CD4-positive, alpha-beta T cell (primary cell): ENCODE data around the gene CNTD1. TPM values are rescaled to one million over a fixed set of nuclear protein-coding genes. Genes with fewer than 3 reads are reported as not detected.

Source experiments
- ATAC-seq: fragments of 200-7000 bp; cut with Tn5 transposase; one replicate; pipeline ENCODE4 v1.10.0; 2022; ENCODE audit warnings: mild to moderate bottlenecking; ENCODE audit not compliant: poor library complexity
- CTCF ChIA-PET: fragments of 350-600 bp; sonication (Branson Sonifier 250); formaldehyde crosslinking; loops from one replicate; lab custom pipeline; 2021; ENCODE audit warnings: antibody characterized with exemption, inconsistent platforms; lab: Charles Lee
- POLR2A ChIA-PET: fragments of 350-600 bp; sonication (Branson Sonifier 250); formaldehyde crosslinking; loops from one replicate; lab custom pipeline; 2021; ENCODE audit warnings: antibody characterized with exemption, inconsistent platforms; lab: Charles Lee
- DNase-seq, 14 experiments: peaks; one replicate each; pipeline ENCODE4 v3.0.0-alpha.2; 2013 to 2020; ENCODE audit warnings: mixed read lengths in 2 of 14
- H3K27ac ChIP-seq, 2 donors: one replicate each; pipeline versions ENCODE4 v1.5.1 to v1.7.0; 2013; ENCODE audit warnings: low read length in 2 of 2, low read depth in 1 of 2, mild to moderate bottlenecking in 1 of 2
- H3K27me3 ChIP-seq, 2 experiments: 1 replicate in 1 of 2; 2 replicates in 1 of 2; pipeline versions ENCODE4 v1.6.1 to v1.7.0; 2013; ENCODE audit warnings: low read length in 2 of 2, control low read depth in 1 of 2, mild to moderate bottlenecking in 1 of 2, moderate library complexity in 1 of 2; ENCODE audit not compliant: insufficient read depth in 2 of 2, control insufficient read depth in 1 of 2
- H3K36me3 ChIP-seq: one replicate; pipeline ENCODE4 v1.6.1; 2013; ENCODE audit warnings: low read length, control low read depth; ENCODE audit not compliant: insufficient read depth
- H3K4me1 ChIP-seq: one replicate; pipeline ENCODE4 v1.6.1; 2013; ENCODE audit warnings: low read length, control low read depth; ENCODE audit not compliant: insufficient read depth
- H3K4me3 ChIP-seq: one replicate; pipeline ENCODE4 v1.5.1; 2013; ENCODE audit warnings: mild to moderate bottlenecking, low read length, moderate library complexity
- H3K9me3 ChIP-seq, 2 experiments: 1 replicate in 1 of 2; 2 replicates in 1 of 2; pipeline versions ENCODE4 v1.6.1 to v1.7.0; 2013; ENCODE audit warnings: low read length in 2 of 2, mild to moderate bottlenecking in 2 of 2, control low read depth in 1 of 2, moderate library complexity in 1 of 2; ENCODE audit not compliant: control insufficient read depth in 1 of 2, insufficient read depth in 1 of 2
- H3K27ac Mint-ChIP-seq: one replicate; pipeline ENCODE4 v1.8.0; 2020; ENCODE audit warnings: mixed read lengths
- H3K27me3 Mint-ChIP-seq: one replicate; pipeline ENCODE4 v1.8.0; 2021; ENCODE audit warnings: mixed read lengths
- H3K36me3 Mint-ChIP-seq: one replicate; pipeline ENCODE4 v1.8.0; 2021; ENCODE audit warnings: low read depth, mixed read lengths
- H3K4me1 Mint-ChIP-seq: one replicate; pipeline ENCODE4 v1.8.0; 2021; ENCODE audit warnings: low read depth, mixed read lengths
- H3K4me3 Mint-ChIP-seq: one replicate; pipeline ENCODE4 v1.8.0; 2020; ENCODE audit warnings: mild to moderate bottlenecking, mixed read lengths
- H3K9me3 Mint-ChIP-seq: one replicate; pipeline ENCODE4 v1.8.0; 2020; ENCODE audit warnings: mixed read lengths
- intact Hi-C, 2 experiments: fragments of 100-400 bp; cut with DNase I in 1 of 2; cut with micrococcal nuclease in 1 of 2; formaldehyde crosslinking; loops; one replicate each; pipeline versions ENCODE4 v1.15.1 to v1.9.0; 2023 to 2025; cut with DNase I, micrococcal nuclease
- total RNA-seq, 174 experiments: library from RNA in 2 of 174; stranded (reverse) in 2 of 174; gene quantifications; one replicate each; pipeline ENCODE4 v1.2.3 and lab custom pipeline; 2021 to 2026
- TF ChIP-seq, protein P1 (sequence below): fragments of 200-600 bp; IDR thresholded peaks from one replicate; pipeline ENCODE4 v1.8.0; 2022; ENCODE audit warnings: antibody characterized with exemption, mild to moderate bottlenecking

CNTD1 gene
- total RNA-seq, 2 experiments from 2014 or later: not detected

- Mint-ChIP-seq H3K4me1 (peaks cover 34% of the 10 kb centered on the region), H3K4me3 (peak overlapping the region; percentile 96), H3K36me3 (peaks cover 51% of the 10 kb centered on the region), H3K9me3 (no peaks in the 10 kb centered on the region), H3K27me3 (peaks cover 8% of the 10 kb centered on the region), H3K27ac (peak overlapping the region; percentile 92)
- ChIA-PET POLR2A (interaction anchor here (0.6 to 2.1 kb wide), 18 partner anchors 9 to 711 kb away, joined by 3 to 17 read pairs (median 4); partner anchors contain the start of genes BECN1, CNTD1, COA3 and DHX8), CTCF (interaction anchor here (0.8 to 2.1 kb wide), 4 partner anchors 9 to 194 kb away, joined by 3 to 13 read pairs (median 8); partner anchors contain the start of gene BECN1)
- intact Hi-C loops: loop anchor here in 1 of 2 experiments (2.0 kb wide), 3 partner anchors 28 to 60 kb away; partner anchors contain the start of genes BECN1, EZH1 and PSME3
- H3K27me3 ChIP-seq: no peaks in the 10 kb centered on the region
- TF ChIP-seq, protein P1, sequence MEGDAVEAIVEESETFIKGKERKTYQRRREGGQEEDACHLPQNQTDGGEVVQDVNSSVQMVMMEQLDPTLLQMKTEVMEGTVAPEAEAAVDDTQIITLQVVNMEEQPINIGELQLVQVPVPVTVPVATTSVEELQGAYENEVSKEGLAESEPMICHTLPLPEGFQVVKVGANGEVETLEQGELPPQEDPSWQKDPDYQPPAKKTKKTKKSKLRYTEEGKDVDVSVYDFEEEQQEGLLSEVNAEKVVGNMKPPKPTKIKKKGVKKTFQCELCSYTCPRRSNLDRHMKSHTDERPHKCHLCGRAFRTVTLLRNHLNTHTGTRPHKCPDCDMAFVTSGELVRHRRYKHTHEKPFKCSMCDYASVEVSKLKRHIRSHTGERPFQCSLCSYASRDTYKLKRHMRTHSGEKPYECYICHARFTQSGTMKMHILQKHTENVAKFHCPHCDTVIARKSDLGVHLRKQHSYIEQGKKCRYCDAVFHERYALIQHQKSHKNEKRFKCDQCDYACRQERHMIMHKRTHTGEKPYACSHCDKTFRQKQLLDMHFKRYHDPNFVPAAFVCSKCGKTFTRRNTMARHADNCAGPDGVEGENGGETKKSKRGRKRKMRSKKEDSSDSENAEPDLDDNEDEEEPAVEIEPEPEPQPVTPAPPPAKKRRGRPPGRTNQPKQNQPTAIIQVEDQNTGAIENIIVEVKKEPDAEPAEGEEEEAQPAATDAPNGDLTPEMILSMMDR: no peak
- DNase-seq (no peak), ATAC-seq (peak; percentile 22)
- peak overlapping the region; percentile 71 for H3K4me3 ChIP-seq
- H3K36me3 ChIP-seq: peaks cover 27% of the 10 kb centered on the region
- no peaks in the 10 kb centered on the region for H3K9me3 ChIP-seq
- peak overlapping the region; percentile 68 to 76 for H3K27ac ChIP-seq
- H3K4me1 ChIP-seq: peaks cover 14% of the 10 kb centered on the region
Observed at GRCh38 chr17:42772945-42773289, 25.7 kb upstream of the CNTD1 start.

- Histone ChIP-seq H3K4me1 (peaks cover 14% of the 10 kb centered on the region), H3K27ac (peak within 1 kb of the TSS; percentile 68 to 76), H3K9me3 (no peaks in the 10 kb centered on the region), H3K4me3 (peak within 1 kb of the TSS; percentile 71), H3K36me3 (peaks cover 32% of the 10 kb centered on the region), H3K27me3 (no peaks in the 10 kb centered on the region)
- CTCF ChIA-PET: interaction anchor here (0.8 to 2.1 kb wide), 5 partner anchors 10 to 195 kb away, joined by 3 to 13 read pairs (median 7); partner anchors contain the start of gene BECN1
- peak within 1 kb of the TSS; percentile 92 for H3K27ac Mint-ChIP-seq
- H3K4me3 Mint-ChIP-seq: peak within 1 kb of the TSS; percentile 96
- TF ChIP-seq, protein P1: no peak
- POLR2A ChIA-PET: interaction anchor here (0.5 to 2.1 kb wide), 19 partner anchors 10 to 711 kb away, joined by 3 to 17 read pairs (median 4); partner anchors contain the start of genes BECN1, CNTD1, COA3 and DHX8
- H3K36me3 Mint-ChIP-seq: peaks cover 57% of the 10 kb centered on the region
- H3K9me3 Mint-ChIP-seq: no peaks in the 10 kb centered on the region
- intact Hi-C loops: loop anchor here in 1 of 2 experiments (2.0 kb wide), 4 partner anchors 25 to 59 kb away; partner anchors contain the start of genes BECN1, CNTD1, COA3 and EZH1
- H3K4me1 Mint-ChIP-seq: peaks cover 34% of the 10 kb centered on the region
- peak; percentile 58 to 89 (median 71) for DNase-seq
- peaks cover 3% of the 10 kb centered on the region for H3K27me3 Mint-ChIP-seq
- ATAC-seq: peak; percentile 93
Observed at GRCh38 chr17:42773290-42774035, 25.2 kb upstream of the CNTD1 start, which contains the start of gene VPS25. VPS25 (plus strand) TSS chr17:42773449; CDS start chr17:42773476, 27 bp downstream.

GRCh38 chr17:42774066-42774745 is 24.5 kb upstream of the CNTD1 start:
- intact Hi-C loops: loop anchor here in 1 of 2 experiments (2.0 kb wide), 1 partner anchor 25 kb away; the partner anchor contains the start of genes CNTD1 and COA3
- H3K36me3 Mint-ChIP-seq: peaks cover 64% of the 10 kb centered on the region
- H3K27me3 ChIP-seq: no peaks in the 10 kb centered on the region

More at GRCh38 chr17:42774066-42774745, 24.5 kb upstream of the CNTD1 start:
- Mint-ChIP-seq H3K9me3 (no peaks in the 10 kb centered on the region), H3K27ac (peak overlapping the region; percentile 92), H3K27me3 (peaks cover 4% of the 10 kb centered on the region), H3K4me3 (peak overlapping the region; percentile 96), H3K4me1 (peaks cover 34% of the 10 kb centered on the region)
- H3K27ac ChIP-seq: no peak overlapping the region
- peaks cover 40% of the 10 kb centered on the region for H3K36me3 ChIP-seq
- no peaks in the 10 kb centered on the region for H3K9me3 ChIP-seq
- H3K4me3 ChIP-seq: peak overlapping the region; percentile 71
- no peak for ATAC-seq
- ChIA-PET CTCF (interaction anchor here (0.6 to 2.1 kb wide), 5 partner anchors 10 to 196 kb away, joined by 3 to 13 read pairs (median 7); partner anchors contain the start of gene BECN1), POLR2A (interaction anchor here (0.5 to 2.1 kb wide), 12 partner anchors 11 to 396 kb away, joined by 3 to 17 read pairs (median 6); partner anchors contain the start of genes BECN1, PSMC3IP, PSME3 and RETREG3)
- H3K4me1 ChIP-seq: peaks cover 14% of the 10 kb centered on the region
- TF ChIP-seq, protein P1: no peak
- DNase-seq: no peak
